GM12874 (cell line): ENCODE results near the gene CTIF.

Experiments used
- CTCF ChIP-seq: IDR thresholded peaks from 2 replicates; pipeline ENCODE4 v1.5.1; 2011; ENCODE audit warnings: low read depth, mild to moderate bottlenecking, control low read depth, low read length, moderate library complexity; ENCODE audit not compliant: insufficient read depth

CTIF gene

GRCh38 chr18:48778344-48779011, 239.6 kb downstream of the CTIF start:
- TF ChIP-seq CTCF, result peak; percentile 39

- TF ChIP-seq CTCF, result no peak
Measured at GRCh38 chr18:48779462-48779861, 240.6 kb downstream of the CTIF start.

- no peak for TF ChIP-seq CTCF
Measured at GRCh38 chr18:48780201-48780912, 241.5 kb downstream of the CTIF start.

GRCh38 chr18:48780913-48781162, 242.0 kb downstream of the CTIF start:
- TF ChIP-seq CTCF, result no peak

GRCh38 chr18:48781163-48781987, 242.5 kb downstream of the CTIF start:
- TF ChIP-seq CTCF, result no peak

- TF ChIP-seq CTCF, result no peak
Measured at GRCh38 chr18:48781988-48782363, 243.1 kb downstream of the CTIF start.

GRCh38 chr18:48782381-48782861, 243.6 kb downstream of the CTIF start:
- TF ChIP-seq CTCF, result no peak
